Endothelial cell of umbilical vein (primary cell): Measurements from ENCODE around the gene MYRIP. TPM values are rescaled to one million over a fixed set of nuclear protein-coding genes. Genes with fewer than 3 reads are reported as not detected.

Experiments
- BruUV-seq: library from RNA; stranded (reverse); fragments of 400-500 nt; replicated peaks from 2 replicates; lab custom pipeline; 2021; lab: Mats Ljungman, UMichigan
- CTCF ChIA-PET: fragments of 300-600, 350-600 bp; sonication (Branson Sonifier 250); formaldehyde crosslinking; loops from one replicate; lab custom pipeline; 2021; ENCODE audit warnings: antibody characterized with exemption, inconsistent platforms; lab: Charles Lee
- POLR2A ChIA-PET: fragments of 300-600, 350-600 bp; sonication (Branson Sonifier 250); formaldehyde crosslinking; loops from one replicate; lab custom pipeline; 2021; ENCODE audit warnings: antibody characterized with exemption, inconsistent platforms; lab: Charles Lee
- DNase-seq: peaks from one replicate; pipeline ENCODE4 v3.0.0-alpha.2; 2011; ENCODE audit warnings: low read depth, low spot score
- FAIRE-seq: peaks from 2 replicates; lab custom pipeline; 2011; peaks lifted over from hg19 to GRCh38; lab: Jason Lieb, UNC
- H2AFZ ChIP-seq: 2 replicates; pipeline ENCODE4 v1.6.0; 2012; ENCODE audit warnings: low read depth, low read length, control low read depth, inconsistent platforms
- H3K27ac ChIP-seq: 2 replicates; pipeline ENCODE4 v1.5.1; 2011; ENCODE audit warnings: low read depth, mild to moderate bottlenecking, control low read depth, low read length, moderate library complexity; ENCODE audit not compliant: insufficient read depth
- H3K27me3 ChIP-seq, 2 experiments: 2 replicates each; pipeline versions ENCODE4 v1.6.0 to v1.6.1; 2011; ENCODE audit warnings: low read length in 2 of 2, mixed read lengths in 1 of 2; ENCODE audit not compliant: control insufficient read depth in 2 of 2, insufficient read depth in 2 of 2
- H3K36me3 ChIP-seq, 2 experiments: 2 replicates in 1 of 2; 3 replicates in 1 of 2; pipeline ENCODE4 v1.5.1; 2011; ENCODE audit warnings: low read length in 2 of 2, mild to moderate bottlenecking in 1 of 2, moderate library complexity in 1 of 2; ENCODE audit not compliant: control insufficient read depth in 2 of 2, insufficient read depth in 2 of 2; ENCODE audit errors: extremely low read depth in 1 of 2
- H3K4me1 ChIP-seq: 3 replicates; pipeline ENCODE4 v1.5.1; 2011; ENCODE audit warnings: mild to moderate bottlenecking, low read length; ENCODE audit not compliant: control insufficient read depth, insufficient read depth; ENCODE audit errors: extremely low read depth
- H3K4me2 ChIP-seq: 2 replicates; pipeline ENCODE4 v1.6.1; 2011; ENCODE audit warnings: low read length, control low read depth, mixed read lengths; ENCODE audit not compliant: insufficient read depth
- H3K4me3 ChIP-seq, 3 experiments: fragments of 200-600 bp in 1 of 3; sonication (generic), shearing (Covaris generic) in 1 of 3; replicated peaks in 1 of 3; 2 replicates each; pipeline ENCODE4 v1.5.1; 2011 to 2016; ENCODE audit warnings: control low read depth in 3 of 3, low read length in 3 of 3, mild to moderate bottlenecking in 2 of 3, inconsistent platforms in 1 of 3, low read depth in 1 of 3, moderate library complexity in 1 of 3; ENCODE audit not compliant: insufficient read depth in 1 of 3
- H3K79me2 ChIP-seq: 2 replicates; pipeline ENCODE4 v1.6.0; 2012; ENCODE audit warnings: low read length, inconsistent platforms; ENCODE audit not compliant: control insufficient read depth, insufficient read depth
- H3K9ac ChIP-seq: replicated peaks from 2 replicates; pipeline ENCODE3; 2011; ENCODE audit warnings: low read length, control low read depth; ENCODE audit not compliant: insufficient read depth; ENCODE audit errors: extremely low read depth
- H3K9me1 ChIP-seq: replicated peaks from 3 replicates; pipeline ENCODE4 v1.6.0; 2011; ENCODE audit warnings: mild to moderate bottlenecking, low read length; ENCODE audit not compliant: control insufficient read depth, insufficient read depth; ENCODE audit errors: extremely low read depth
- H3K9me3 ChIP-seq: replicated peaks from 2 replicates; pipeline ENCODE4 v1.5.1; 2012; ENCODE audit warnings: low read length, inconsistent platforms; ENCODE audit not compliant: control insufficient read depth, insufficient read depth
- H4K20me1 ChIP-seq: replicated peaks from 2 replicates; pipeline ENCODE3; 2011; ENCODE audit warnings: mild to moderate bottlenecking, low read length; ENCODE audit not compliant: control insufficient read depth, insufficient read depth; ENCODE audit errors: extremely low read depth
- CTCF ChIP-seq, 2 donors: IDR thresholded peaks; 1 replicate in 1 of 2; 2 replicates in 1 of 2; pipeline ENCODE4 v1.5.1; 2011; ENCODE audit warnings: low read length in 2 of 2, mild to moderate bottlenecking in 2 of 2, moderate library complexity in 2 of 2, control low read depth in 1 of 2, inconsistent platforms in 1 of 2, low read depth in 1 of 2; ENCODE audit not compliant: insufficient read depth in 1 of 2; ENCODE audit errors: extremely low read depth in 1 of 2
- EZH2 ChIP-seq: IDR thresholded peaks from 2 replicates; pipeline ENCODE4 v1.6.1; 2012; ENCODE audit warnings: borderline replicate concordance, low read depth, mild to moderate bottlenecking, moderate library complexity, low read length, inconsistent platforms; ENCODE audit not compliant: severe bottlenecking
- FOS ChIP-seq: IDR thresholded peaks from 2 replicates; pipeline ENCODE4 v1.6.1; 2011; ENCODE audit warnings: mild to moderate bottlenecking, low read length, moderate library complexity, borderline replicate concordance; ENCODE audit not compliant: insufficient read depth
- GATA2 ChIP-seq: IDR thresholded peaks from 2 replicates; pipeline ENCODE4 v1.7.0; 2011; ENCODE audit warnings: low read depth, mild to moderate bottlenecking, moderate library complexity, mixed read lengths, low read length; ENCODE audit not compliant: insufficient read length, insufficient read depth
- JUN ChIP-seq: IDR thresholded peaks from 2 replicates; pipeline ENCODE4 v1.6.1; 2011; ENCODE audit warnings: borderline replicate concordance, low read depth; ENCODE audit not compliant: insufficient read length, insufficient read depth
- MAX ChIP-seq: IDR thresholded peaks from 2 replicates; pipeline ENCODE4 v1.6.1; 2011; ENCODE audit not compliant: insufficient read depth, insufficient read length
- MYC ChIP-seq: IDR thresholded peaks from one replicate; pipeline ENCODE4 v1.6.1; 2011; ENCODE audit warnings: mild to moderate bottlenecking, low read depth, low read length
- POLR2A ChIP-seq: IDR thresholded peaks from 2 replicates; pipeline ENCODE4 v1.6.1; 2012; ENCODE audit warnings: low read depth, mild to moderate bottlenecking, control low read depth, low read length
- POLR2AphosphoS5 ChIP-seq: IDR thresholded peaks from 2 replicates; pipeline ENCODE4 v1.6.1; 2012; ENCODE audit warnings: low read depth, mild to moderate bottlenecking, control low read depth, low read length, moderate library complexity; ENCODE audit not compliant: insufficient read depth
- dilution Hi-C: fragments of 300-500 bp; cut with MboI; formaldehyde crosslinking; loops from one replicate; pipeline ENCODE4 v1.15.0; 2019; ENCODE audit warnings: low sequenced_read_pairs; ENCODE audit not compliant: extremely low pct_ligation_motif_present
- intact Hi-C: fragments of 100-400 bp; cut with micrococcal nuclease; formaldehyde crosslinking; loops from one replicate; pipeline ENCODE4 v1.10.0; 2022
- polyA plus RNA-seq, 4 experiments: library from polyadenylated mRNA; depleted of rRNA in 3 of 4; stranded (reverse) in 3 of 4; unstranded in 1 of 4; fragments of >200 nt; gene quantifications; 2 replicates each; pipeline versions ENCODE4 v1.2.1 to v1.2.3, GENCODE V29; 2011 to 2012; ENCODE audit warnings: missing spikeins in 1 of 4
- total RNA-seq: library from RNA; stranded (reverse); gene quantifications from 2 replicates; pipeline ENCODE4 v1.2.3, GENCODE V29; 2021

MYRIP gene
- total and polyA plus RNA-seq, 2 donors (not counting 3 experiments of a cell fraction or from before 2014, with no cell fraction given), result 6.7 to 11.9 TPM

- Histone ChIP-seq H3K9ac (no peak overlapping the region), H3K4me2 (no peak overlapping the region), H3K79me2 (no peaks in the 10 kb centered on the region), H3K4me1 (no peaks in the 10 kb centered on the region), H3K27ac (no peak overlapping the region), H3K4me3 (no peak overlapping the region), H3K9me3 (no peaks in the 10 kb centered on the region), H3K27me3 (no peaks in the 10 kb centered on the region), H3K36me3 (peaks cover 0 to 5% of the 10 kb centered on the region in 2 experiments), H2AFZ (no peak overlapping the region), H3K9me1 (no peaks in the 10 kb centered on the region), H4K20me1 (no peaks in the 10 kb centered on the region)
- no TSS peak for BruUV-seq
- CTCF ChIA-PET, result interaction anchor here (1.1 kb wide), 1 partner anchor 11 kb away, joined by 3 read pairs; no protein-coding TSS in a partner anchor
- no peak for FAIRE-seq
- dilution Hi-C loops, result no loop called here
- intact Hi-C loops, result no loop called here
- no peak for DNase-seq
- POLR2A ChIA-PET, result no interaction called here
- TF ChIP-seq CTCF (IDR thresholded peaks at IDR 0.05; ENCODE audit: extremely low read depth in 1 of 2, insufficient read depth in 1 of 2, low read depth in 1 of 2, low read length in 2 of 2) (no peak), POLR2A (no peak), GATA2 (no peak), MAX (no peak)
These were observed 420.0 kb downstream of the MYRIP start for GRCh38 chr3:40229386-40229785.

DNA sequence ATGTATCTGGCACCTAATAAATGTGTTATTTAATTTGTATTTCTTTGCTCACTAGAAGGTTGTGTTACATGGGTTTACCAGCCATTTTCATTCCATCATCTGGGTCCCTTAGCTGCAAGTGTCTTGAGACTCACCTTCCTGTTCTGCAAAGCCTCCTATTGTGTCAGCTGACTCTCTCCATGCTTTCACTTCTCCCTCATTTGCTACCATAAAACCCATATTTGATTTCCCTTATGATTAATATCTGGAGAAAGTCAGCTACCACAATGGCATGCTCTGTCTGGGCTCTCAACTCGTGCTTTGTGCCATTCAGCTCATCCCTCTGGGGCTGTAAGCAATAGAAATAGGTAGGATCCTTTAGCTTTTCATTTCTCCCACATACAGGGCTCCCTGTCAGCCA lies 420.6 kb downstream of the MYRIP start:
- no peaks in the 10 kb centered on the region for H3K27me3 ChIP-seq
- no peak overlapping the region for H2AFZ ChIP-seq
- no peak overlapping the region for H3K9ac ChIP-seq
- BruUV-seq, result no TSS peak
- H3K9me3 ChIP-seq, result no peaks in the 10 kb centered on the region
- TF ChIP-seq FOS (no peak), MYC (no peak), POLR2A (no peak), POLR2AphosphoS5 (no peak), EZH2 (no peak), MAX (no peak), GATA2 (no peak), JUN (no peak), CTCF (IDR thresholded peaks at IDR 0.05; ENCODE audit: extremely low read depth in 1 of 2, insufficient read depth in 1 of 2, low read depth in 1 of 2, low read length in 2 of 2) (no peak)
- POLR2A ChIA-PET, result no interaction called here
- H3K4me1 ChIP-seq, result no peaks in the 10 kb centered on the region
- no peak overlapping the region for H3K27ac ChIP-seq
- CTCF ChIA-PET, result interaction anchor here (1.0 kb wide), 1 partner anchor 79 kb away, joined by 3 read pairs; no protein-coding TSS in a partner anchor
- H4K20me1 ChIP-seq, result no peaks in the 10 kb centered on the region
- no peak for FAIRE-seq
- dilution Hi-C loops, result no loop called here
- no peak for DNase-seq
- no peak overlapping the region for H3K4me2 ChIP-seq
- no peaks in the 10 kb centered on the region for H3K79me2 ChIP-seq
- H3K9me1 ChIP-seq, result no peaks in the 10 kb centered on the region
- peaks cover 0 to 5% of the 10 kb centered on the region in 2 experiments for H3K36me3 ChIP-seq
- intact Hi-C loops, result no loop called here
- no peak overlapping the region for H3K4me3 ChIP-seq
